Tibial artery (tissue), 4 donors: ENCODE measurements around the gene LHFPL6.
A peak's percentile ranks its signal among the peaks of the same experiment; 100 is the strongest.

Experiments
- DNase-seq, 2 donors: peaks; one replicate each; pipeline ENCODE4 v3.0.0-alpha.2; 2019
- H3K27ac ChIP-seq, 2 donors: fragments of 200-600 bp; sonication (generic) in 1 of 2; 1 replicate in 1 of 2; 2 replicates in 1 of 2; pipeline ENCODE4 v1.5.1; 2018 to 2019; ENCODE audit warnings: mild to moderate bottlenecking in 1 of 2
- H3K27me3 ChIP-seq, 2 donors: fragments of 200-600 bp; sonication (generic) in 1 of 2; one replicate each; pipeline versions ENCODE4 v1.5.1 to v1.6.0; 2016 to 2019
- H3K36me3 ChIP-seq, 3 donors: fragments of 200-600 bp; sonication (generic) in 2 of 3; one replicate each; pipeline ENCODE4 v1.5.1; 2016 to 2019; ENCODE audit warnings: mild to moderate bottlenecking in 2 of 3
- H3K4me1 ChIP-seq, 4 donors: fragments of 200-600 bp; sonication (generic) in 2 of 4; 1 replicate in 3 of 4; 2 replicates in 1 of 4; pipeline ENCODE4 v1.5.1; 2016 to 2019
- H3K4me3 ChIP-seq, 2 donors: fragments of 200-600 bp; sonication (generic) in 1 of 2; 1 replicate in 1 of 2; 2 replicates in 1 of 2; pipeline ENCODE4 v1.5.1; 2018 to 2019; ENCODE audit warnings: mild to moderate bottlenecking in 2 of 2
- H3K9me3 ChIP-seq, 3 donors: fragments of 200-600 bp; sonication (generic) in 1 of 3; one replicate each; pipeline ENCODE4 v1.5.1; 2016 to 2019
- CTCF ChIP-seq, 2 experiments: fragments of 200-600 bp in 1 of 2; fragments of 450-650 bp in 1 of 2; IDR thresholded peaks; one replicate each; pipeline ENCODE4 v1.5.1; 2017 to 2019; ENCODE audit warnings: antibody characterized with exemption in 2 of 2, mild to moderate bottlenecking in 1 of 2, moderate library complexity in 1 of 2
- intact Hi-C: fragments of 100-400 bp; cut with DNase I; formaldehyde crosslinking; loops from one replicate; pipeline ENCODE4 v1.15.0; 2023; ENCODE audit warnings: low total_unique reads

The LHFPL6 gene

GRCh38 chr13:39566216-39566869, 36.6 kb downstream of the LHFPL6 start:
- Histone ChIP-seq H3K36me3 (no peaks in the 10 kb centered on the region), H3K27ac (no peak overlapping the region), H3K27me3 (no peaks in the 10 kb centered on the region), H3K9me3 (no peaks in the 10 kb centered on the region), H3K4me1 (peaks cover 0 to 53% (median 17%) of the 10 kb centered on the region in 4 donors), H3K4me3 (no peak overlapping the region)
- intact Hi-C loops: no loop called here
- DNase-seq: no peak
- no peak for TF ChIP-seq CTCF (IDR thresholded peaks at IDR 0.05)

GRCh38 chr13:39565036-39565949, 37.7 kb downstream of the LHFPL6 start:
- Histone ChIP-seq H3K27me3 (no peaks in the 10 kb centered on the region), H3K9me3 (no peaks in the 10 kb centered on the region), H3K4me3 (peak overlapping the region in 1 of 2 donors; percentile 5), H3K27ac (peak overlapping the region in 1 of 2 donors; percentile 16), H3K36me3 (no peaks in the 10 kb centered on the region), H3K4me1 (peaks cover 0 to 58% (median 17%) of the 10 kb centered on the region in 4 donors)
- intact Hi-C loops: no loop called here
- TF ChIP-seq CTCF (IDR thresholded peaks at IDR 0.05): no peak
- DNase-seq: no peak

GRCh38 chr13:39563470-39563735, 39.6 kb downstream of the LHFPL6 start:
- no peak for DNase-seq
- intact Hi-C loops: no loop called here
- H3K4me3 ChIP-seq: no peak overlapping the region
- H3K27me3 ChIP-seq: no peaks in the 10 kb centered on the region
- H3K36me3 ChIP-seq: no peaks in the 10 kb centered on the region
- H3K9me3 ChIP-seq: no peaks in the 10 kb centered on the region
- no peak overlapping the region for H3K27ac ChIP-seq
- peaks cover 0 to 58% (median 17%) of the 10 kb centered on the region in 4 donors for H3K4me1 ChIP-seq
- TF ChIP-seq CTCF (IDR thresholded peaks at IDR 0.05): no peak

- peaks cover 0 to 52% (median 17%) of the 10 kb centered on the region in 4 donors for H3K4me1 ChIP-seq
- TF ChIP-seq CTCF (IDR thresholded peaks at IDR 0.05): no peak
- H3K27ac ChIP-seq: no peak overlapping the region
- H3K9me3 ChIP-seq: no peaks in the 10 kb centered on the region
- H3K27me3 ChIP-seq: no peaks in the 10 kb centered on the region
- no peaks in the 10 kb centered on the region for H3K36me3 ChIP-seq
- intact Hi-C loops: no loop called here
- H3K4me3 ChIP-seq: no peak overlapping the region
- no peak for DNase-seq
Measured at GRCh38 chr13:39561971-39562370, 41.0 kb downstream of the LHFPL6 start.

GRCh38 chr13:39559847-39560246, 43.1 kb downstream of the LHFPL6 start:
- intact Hi-C loops: no loop called here
- Histone ChIP-seq H3K36me3 (no peaks in the 10 kb centered on the region), H3K4me3 (no peak overlapping the region), H3K9me3 (no peaks in the 10 kb centered on the region), H3K27ac (no peak overlapping the region), H3K27me3 (no peaks in the 10 kb centered on the region), H3K4me1 (peaks cover 0 to 37% (median 7%) of the 10 kb centered on the region in 4 donors)
- TF ChIP-seq CTCF (IDR thresholded peaks at IDR 0.05): no peak
- no peak for DNase-seq
